IMR-90 (cell line): Measurements from ENCODE around the gene ZYX. TPM values are rescaled to one million over a fixed set of nuclear protein-coding genes. Genes with fewer than 3 reads are reported as not detected.

Source experiments
- ATAC-seq: fragments of 200-7000 bp; cut with Tn5 transposase; 2 replicates; pipeline ENCODE4 v1.9.1; 2020; ENCODE audit warnings: low read depth, mild to moderate bottlenecking, moderate library complexity
- BruUV-seq: library from RNA; stranded (reverse); fragments of 400-500 nt; replicated peaks from 2 replicates; lab custom pipeline; 2021; lab: Mats Ljungman, UMichigan
- CTCF ChIA-PET: fragments of 300-600 bp; formaldehyde crosslinking; extraction: SDS; loops from one replicate; lab custom pipeline; 2021; ENCODE audit warnings: antibody characterized with exemption; lab: Yijun Ruan, JAX
- POLR2A ChIA-PET: fragments of 300-600 bp; sonication (Branson Sonifier 250); formaldehyde crosslinking; loops from one replicate; lab custom pipeline; 2022; ENCODE audit warnings: antibody characterized with exemption; ENCODE audit not compliant: unreplicated experiment; lab: Charles Lee
- DNase-seq: peaks from one replicate; pipeline ENCODE4 v3.0.0; 2013
- H2AFZ ChIP-seq: replicated peaks from 2 replicates; pipeline ENCODE3; 2013; ENCODE audit warnings: low read length, mild to moderate bottlenecking; ENCODE audit not compliant: poor library complexity
- H2AK5ac ChIP-seq: 2 replicates; pipeline ENCODE4 v1.6.1; 2013; ENCODE audit warnings: low read depth, low read length, inconsistent platforms
- H2AK9ac ChIP-seq: replicated peaks from 2 replicates; pipeline ENCODE3; 2013; ENCODE audit warnings: mild to moderate bottlenecking, low read depth, low read length, moderate library complexity; ENCODE audit not compliant: poor library complexity
- H2BK120ac ChIP-seq: 2 replicates; pipeline ENCODE4 v1.6.1; 2013; ENCODE audit warnings: low read depth, low read length, inconsistent platforms
- H2BK15ac ChIP-seq: 3 replicates; pipeline ENCODE4 v1.6.1; 2013; ENCODE audit warnings: low read depth, low read length, inconsistent platforms
- H2BK20ac ChIP-seq: 2 replicates; pipeline ENCODE4 v1.6.1; 2013; ENCODE audit warnings: low read depth, mild to moderate bottlenecking, inconsistent platforms, low read length, moderate library complexity
- H2BK5ac ChIP-seq: 2 replicates; pipeline ENCODE4 v1.6.1; 2013; ENCODE audit warnings: mild to moderate bottlenecking, low read depth, low read length, inconsistent platforms; ENCODE audit not compliant: poor library complexity, severe bottlenecking
- H3K14ac ChIP-seq: replicated peaks from 2 replicates; pipeline ENCODE4 v1.6.1; 2013; ENCODE audit warnings: low read depth, low read length, inconsistent platforms
- H3K18ac ChIP-seq: 2 replicates; pipeline ENCODE4 v1.6.1; 2013; ENCODE audit warnings: low read depth, low read length, control low read depth
- H3K23ac ChIP-seq: 2 replicates; pipeline ENCODE4 v1.6.1; 2013; ENCODE audit warnings: low read depth, low read length, inconsistent platforms
- H3K27ac ChIP-seq: 2 replicates; pipeline ENCODE4 v1.5.1; 2013; ENCODE audit warnings: mild to moderate bottlenecking, control low read depth, low read length; ENCODE audit not compliant: insufficient read depth
- H3K27me3 ChIP-seq: 2 replicates; pipeline ENCODE4 v1.6.1; 2013; ENCODE audit warnings: low read length; ENCODE audit not compliant: control insufficient read depth, insufficient read depth
- H3K36me3 ChIP-seq: 2 replicates; pipeline ENCODE4 v1.6.1; 2013; ENCODE audit warnings: low read length, mixed read lengths; ENCODE audit not compliant: control insufficient read depth, insufficient read depth
- H3K4ac ChIP-seq: 2 replicates; pipeline ENCODE4 v1.6.1; 2013; ENCODE audit warnings: low read depth, low read length, inconsistent platforms
- H3K4me1 ChIP-seq: 2 replicates; pipeline ENCODE4 v1.6.1; 2013; ENCODE audit warnings: low read length, mixed read lengths; ENCODE audit not compliant: control insufficient read depth, insufficient read depth
- H3K4me2 ChIP-seq: 2 replicates; pipeline ENCODE4 v1.6.1; 2013; ENCODE audit warnings: low read depth, mild to moderate bottlenecking, control low read depth, low read length, moderate library complexity
- H3K4me3 ChIP-seq: 2 replicates; pipeline ENCODE4 v1.5.1; 2013; ENCODE audit warnings: low read depth, mild to moderate bottlenecking, control low read depth, low read length, moderate library complexity; ENCODE audit not compliant: insufficient read depth
- H3K56ac ChIP-seq: 2 replicates; pipeline ENCODE4 v1.6.1; 2013; ENCODE audit warnings: low read length, inconsistent platforms; ENCODE audit not compliant: insufficient read depth; ENCODE audit errors: extremely low read depth
- H3K79me1 ChIP-seq, 2 experiments: 2 replicates each; pipeline ENCODE4 v1.6.1; 2013; ENCODE audit warnings: low read length in 2 of 2, inconsistent platforms in 1 of 2, low read depth in 1 of 2
- H3K9ac ChIP-seq: 2 replicates; pipeline ENCODE4 v1.6.1; 2013; ENCODE audit warnings: low read depth, low read length, control low read depth
- H3K9me1 ChIP-seq: 2 replicates; pipeline ENCODE4 v1.6.1; 2013; ENCODE audit warnings: low read length, inconsistent platforms; ENCODE audit not compliant: insufficient read depth
- H3K9me3 ChIP-seq: 2 replicates; pipeline ENCODE4 v1.6.1; 2013; ENCODE audit warnings: low read length; ENCODE audit not compliant: control insufficient read depth, insufficient read depth
- H4K20me1 ChIP-seq: 2 replicates; pipeline ENCODE4 v1.6.1; 2013; ENCODE audit warnings: low read length, inconsistent platforms; ENCODE audit not compliant: insufficient read depth
- H4K5ac ChIP-seq: 2 replicates; pipeline ENCODE4 v1.6.1; 2013; ENCODE audit warnings: mild to moderate bottlenecking, low read depth, low read length, control low read depth
- H4K8ac ChIP-seq, 2 experiments: 2 replicates each; pipeline ENCODE4 v1.6.1; 2013; ENCODE audit warnings: low read depth in 2 of 2, low read length in 2 of 2, control low read depth in 1 of 2, inconsistent platforms in 1 of 2
- H4K91ac ChIP-seq: 2 replicates; pipeline ENCODE4 v1.6.1; 2013; ENCODE audit warnings: low read depth, low read length, inconsistent platforms; ENCODE audit not compliant: insufficient read depth
- BHLHE40 ChIP-seq: fragments of 150-350 bp; IDR thresholded peaks from 2 replicates; pipeline ENCODE4 v1.6.1; 2016; ENCODE audit warnings: mild to moderate bottlenecking, low read depth, low read length
- CTCF ChIP-seq: conservative IDR thresholded peaks from 2 replicates; pipeline ENCODE4 v1.5.1; 2012; ENCODE audit warnings: mild to moderate bottlenecking, low read depth, low read length, improper control_type of control experiment
- ELK1 ChIP-seq: fragments of 150-350 bp; IDR thresholded peaks from 2 replicates; pipeline ENCODE4 v1.6.1; 2016; ENCODE audit warnings: low read depth, mild to moderate bottlenecking, low read length, moderate library complexity, borderline replicate concordance
- MAFK ChIP-seq: IDR thresholded peaks from 2 replicates; pipeline ENCODE4 v1.6.1; 2012; ENCODE audit warnings: low read depth, low read length, improper control_type of control experiment
- MAZ ChIP-seq: IDR thresholded peaks from 2 replicates; pipeline ENCODE4 v1.6.1; 2012; ENCODE audit warnings: low read depth, mild to moderate bottlenecking, low read length, improper control_type of control experiment, moderate library complexity, borderline replicate concordance
- SMC3 ChIP-seq: fragments of 150-350 bp; IDR thresholded peaks from 2 replicates; pipeline ENCODE4 v1.6.1; 2016; ENCODE audit warnings: low read depth, mild to moderate bottlenecking, antibody characterized with exemption, low read length, moderate library complexity
- WGBS, 2 experiments: methylation state at CpG; one replicate each; pipeline versions ENCODE4 v1.1.5 to v1.1.7; 2013; ENCODE audit warnings: missing lambda C conversion rate in 2 of 2; ENCODE audit not compliant: insufficient read length in 1 of 2; ENCODE audit errors: extremely low coverage in 2 of 2; 5-methylcytosine and 5-hydroxymethylcytosine counted together
- dilution Hi-C: fragments of 300-500 bp; cut with HindIII; formaldehyde crosslinking; loops from one replicate; pipeline ENCODE4 v1.14.3; 2018; ENCODE audit warnings: low sequenced_read_pairs; ENCODE audit not compliant: unreplicated experiment
- in situ Hi-C: fragments of 300-500 bp; cut with MboI; formaldehyde crosslinking; loops from 3 replicates; pipeline ENCODE4 v1.14.3; 2019; ENCODE audit warnings: low sequenced_read_pairs, inconsistent platforms, mixed read lengths
- intact Hi-C: fragments of 100-400 bp; cut with micrococcal nuclease; formaldehyde crosslinking; loops from 2 replicates; pipeline ENCODE4 v1.10.0; 2022
- polyA plus RNA-seq, 3 experiments: library from polyadenylated mRNA; depleted of rRNA; stranded (reverse); fragments of >200 nt; gene quantifications; 2 replicates each; pipeline ENCODE4 v1.2.3, GENCODE V29; 2012; ENCODE audit warnings: low replicate concordance in 1 of 3
- total RNA-seq: library from RNA; depleted of rRNA; stranded (reverse); fragments of >200 nt; gene quantifications from 2 replicates; pipeline ENCODE4 v1.2.3, GENCODE V29; 2012

The ZYX gene
- total and polyA plus RNA-seq, 2 of the 4 experiments (the other 2 are of a cell fraction): 22.6 to 334 TPM

- no peak overlapping the region for H3K27ac ChIP-seq
- no peak overlapping the region for H2BK20ac ChIP-seq
- no peak overlapping the region for H3K4me3 ChIP-seq
- H3K4ac ChIP-seq: no peak overlapping the region
- H3K4me2 ChIP-seq: no peak overlapping the region
- DNase-seq: peak; percentile 12
- no peak overlapping the region for H3K9ac ChIP-seq
- dilution Hi-C loops (no loop called here), intact Hi-C loops (no loop called here), in situ Hi-C loops (no loop called here)
- H4K91ac ChIP-seq: no peak overlapping the region
- no peak overlapping the region for H2BK5ac ChIP-seq
- H3K9me3 ChIP-seq: no peaks in the 10 kb centered on the region
- CTCF ChIA-PET: interaction anchor here (0.8 to 2.5 kb wide), 2 partner anchors 11 to 36 kb away, joined by 4 to 7 read pairs; no protein-coding TSS in a partner anchor
- TF ChIP-seq MAZ: no peak
- no peak for TF ChIP-seq ELK1
- TF ChIP-seq MAFK: no peak
- TF ChIP-seq SMC3: no peak
- no peak for TF ChIP-seq BHLHE40
- TF ChIP-seq CTCF: no peak
- no peak overlapping the region for H2BK120ac ChIP-seq
- H3K56ac ChIP-seq: no peak overlapping the region
- no peaks in the 10 kb centered on the region for H3K9me1 ChIP-seq
- H4K5ac ChIP-seq: no peak overlapping the region
- H3K23ac ChIP-seq: no peak overlapping the region
- H3K27me3 ChIP-seq: peaks cover 8% of the 10 kb centered on the region
- H3K18ac ChIP-seq: no peak overlapping the region
- H3K79me1 ChIP-seq: no peaks in the 10 kb centered on the region
- no peak overlapping the region for H2AK5ac ChIP-seq
- H3K4me1 ChIP-seq: peaks cover 8% of the 10 kb centered on the region
- POLR2A ChIA-PET: no interaction called here
- no peak overlapping the region for H2BK15ac ChIP-seq
- BruUV-seq: no TSS peak
- H3K14ac ChIP-seq: no peak overlapping the region
- H3K36me3 ChIP-seq: no peaks in the 10 kb centered on the region
- H2AK9ac ChIP-seq: no peak overlapping the region
- no peak overlapping the region for H4K8ac ChIP-seq
- H2AFZ ChIP-seq: no peak overlapping the region
- no peak for ATAC-seq
- H4K20me1 ChIP-seq: no peaks in the 10 kb centered on the region
- WGBS, 2 experiments: no CpG with 5 or more reads among the region's 1 CpG
Measured at GRCh38 chr7:143334244-143334643, 46.9 kb upstream of the ZYX start.
